Gastroesophageal sphincter (tissue), 4 donors: Measurements from ENCODE around the gene PARN. TPM values are rescaled to one million over a fixed set of nuclear protein-coding genes. Genes with fewer than 3 reads are reported as not detected.

ENCODE experiments used
- ATAC-seq: fragments of 150-250 bp; one replicate; pipeline ENCODE4 v1.9.1; 2016; ENCODE audit warnings: mild to moderate bottlenecking, moderate library complexity
- H3K27ac ChIP-seq, 4 donors: fragments of 200-600 bp; sonication (generic) in 3 of 4; 1 replicate in 3 of 4; 2 replicates in 1 of 4; pipeline ENCODE4 v1.5.1; 2016 to 2019
- H3K27me3 ChIP-seq: fragments of 200-600 bp; sonication (generic); one replicate; pipeline ENCODE4 v1.5.1; 2019
- H3K36me3 ChIP-seq, 2 donors: fragments of 200-600 bp; sonication (generic); one replicate each; pipeline ENCODE4 v1.5.1; 2019; ENCODE audit warnings: control low read depth in 1 of 2
- H3K4me1 ChIP-seq, 3 donors: fragments of 200-600 bp; sonication (generic); 1 replicate in 2 of 3; 2 replicates in 1 of 3; pipeline ENCODE4 v1.5.1; 2016 to 2019; ENCODE audit warnings: control low read depth in 2 of 3
- H3K4me3 ChIP-seq, 2 donors: fragments of 200-600 bp; sonication (generic); one replicate each; pipeline ENCODE4 v1.5.1; 2019; ENCODE audit warnings: mild to moderate bottlenecking in 1 of 2, moderate library complexity in 1 of 2
- H3K9me3 ChIP-seq, 3 donors: fragments of 200-600 bp; sonication (generic); one replicate each; pipeline ENCODE4 v1.5.1; 2017 to 2019; ENCODE audit warnings: control low read depth in 2 of 3
- CTCF ChIP-seq, 4 experiments: fragments of 200-600 bp in 2 of 4; fragments of 450-650 bp in 2 of 4; sonication (generic) in 1 of 4; IDR thresholded peaks; one replicate each; pipeline ENCODE4 v1.5.1; 2017 to 2019; ENCODE audit warnings: antibody characterized with exemption in 4 of 4, mild to moderate bottlenecking in 2 of 4, moderate library complexity in 2 of 4
- EP300 ChIP-seq: sonication (generic); formaldehyde crosslinking; IDR thresholded peaks from one replicate; pipeline ENCODE4 v1.6.1; 2017; ENCODE audit warnings: antibody characterized with exemption, mild to moderate bottlenecking
- POLR2A ChIP-seq, 2 donors: fragments of 450-650 bp; IDR thresholded peaks; one replicate each; pipeline ENCODE4 v1.6.1; 2017; ENCODE audit warnings: antibody characterized with exemption in 2 of 2, mild to moderate bottlenecking in 2 of 2, moderate library complexity in 1 of 2
- POLR2AphosphoS5 ChIP-seq: sonication (generic); formaldehyde crosslinking; IDR thresholded peaks from one replicate; pipeline ENCODE4 v1.6.1; 2017; ENCODE audit warnings: antibody characterized with exemption
- WGBS, 2 donors: methylation state at CpG; one replicate each; pipeline ENCODE4 v1.1.5; 2018; ENCODE audit warnings: low coverage in 1 of 2; 5-methylcytosine and 5-hydroxymethylcytosine counted together
- total RNA-seq, 4 donors: library from RNA; depleted of rRNA; stranded (reverse); fragments of >200 nt; gene quantifications; one replicate each; pipeline ENCODE4 v1.1.0, GENCODE V29; 2016

PARN gene
- total RNA-seq, 4 donors from 2014 or later: 34.9 to 49.7 (median 40.0) TPM

GRCh38 chr16:14456793-14457481, 173.1 kb downstream of the PARN start:
- H3K9me3 ChIP-seq: no peaks in the 10 kb centered on the region
- TF ChIP-seq POLR2A (IDR thresholded peaks at IDR 0.05): no peak
- TF ChIP-seq POLR2AphosphoS5: no peak
- no peak for TF ChIP-seq CTCF (IDR thresholded peaks at IDR 0.05)
- TF ChIP-seq EP300: no peak
- H3K27ac ChIP-seq: no peak overlapping the region
- no peaks in the 10 kb centered on the region for H3K27me3 ChIP-seq
- no peak overlapping the region for H3K4me3 ChIP-seq
- ATAC-seq: no peak
- peaks cover 0 to 11% of the 10 kb centered on the region in 2 donors for H3K36me3 ChIP-seq
- 90 to 93% methylated on average over 7 to 10 of the region's 10 CpGs for WGBS, 2 donors
- H3K4me1 ChIP-seq: no peaks in the 10 kb centered on the region

GRCh38 chr16:14455573-14455972, 174.5 kb downstream of the PARN start:
- TF ChIP-seq CTCF (IDR thresholded peaks at IDR 0.05): no peak
- TF ChIP-seq POLR2A (IDR thresholded peaks at IDR 0.05): no peak
- no peak for TF ChIP-seq EP300
- no peak overlapping the region for H3K27ac ChIP-seq
- H3K9me3 ChIP-seq: no peaks in the 10 kb centered on the region
- ATAC-seq: no peak
- peaks cover 0 to 4% of the 10 kb centered on the region in 2 donors for H3K36me3 ChIP-seq
- H3K4me1 ChIP-seq: no peaks in the 10 kb centered on the region
- no peak overlapping the region for H3K4me3 ChIP-seq
- 78 to 86% methylated on average over 5 of the region's 5 CpGs for WGBS, 2 donors
- no peaks in the 10 kb centered on the region for H3K27me3 ChIP-seq

- Histone ChIP-seq H3K27ac (no peak overlapping the region), H3K4me3 (no peak overlapping the region), H3K9me3 (no peaks in the 10 kb centered on the region), H3K27me3 (no peaks in the 10 kb centered on the region), H3K36me3 (peaks cover 0 to 4% of the 10 kb centered on the region in 2 donors), H3K4me1 (no peaks in the 10 kb centered on the region)
- ATAC-seq: no peak
- TF ChIP-seq EP300 (no peak), POLR2A (IDR thresholded peaks at IDR 0.05) (no peak), CTCF (IDR thresholded peaks at IDR 0.05) (no peak), POLR2AphosphoS5 (no peak)
- WGBS, 2 donors: 94 to 97% methylated on average over 2 of the region's 2 CpGs
Measured at GRCh38 chr16:14454391-14454790, 175.7 kb downstream of the PARN start.

GRCh38 chr16:14452066-14452465, 178.0 kb downstream of the PARN start:
- 74 to 95% methylated on average over 2 to 3 of the region's 3 CpGs for WGBS, 2 donors
- no peak for ATAC-seq
- H3K9me3 ChIP-seq: no peaks in the 10 kb centered on the region
- H3K27ac ChIP-seq: no peak overlapping the region
- TF ChIP-seq CTCF (IDR thresholded peaks at IDR 0.05) (no peak), POLR2A (IDR thresholded peaks at IDR 0.05) (no peak), POLR2AphosphoS5 (no peak), EP300 (no peak)
- H3K36me3 ChIP-seq: peaks cover 0 to under 1% of the 10 kb centered on the region in 2 donors
- H3K4me3 ChIP-seq: no peak overlapping the region
- H3K27me3 ChIP-seq: no peaks in the 10 kb centered on the region
- no peaks in the 10 kb centered on the region for H3K4me1 ChIP-seq

- Histone ChIP-seq H3K9me3 (no peaks in the 10 kb centered on the region), H3K4me3 (no peak overlapping the region), H3K36me3 (peaks cover 0 to 11% of the 10 kb centered on the region in 2 donors), H3K4me1 (no peaks in the 10 kb centered on the region), H3K27ac (no peak overlapping the region), H3K27me3 (no peaks in the 10 kb centered on the region)
- 87 to 97% methylated on average over 4 to 6 of the region's 6 CpGs for WGBS, 2 donors
- no peak for TF ChIP-seq POLR2A (IDR thresholded peaks at IDR 0.05)
- no peak for TF ChIP-seq CTCF (IDR thresholded peaks at IDR 0.05)
- no peak for TF ChIP-seq POLR2AphosphoS5
- TF ChIP-seq EP300: no peak
- ATAC-seq: no peak
Measured at GRCh38 chr16:14450846-14451245, 179.2 kb downstream of the PARN start.
